22Rv1 (cell line): ENCODE results near the gene GNL3.

Experiments used
- ZFX ChIP-seq: fragments of 450-650 bp; IDR thresholded peaks from 2 replicates; pipeline ENCODE4 v1.6.1; 2017; ENCODE audit warnings: antibody characterized with exemption, borderline replicate concordance
- TF ChIP-seq, protein P1 (sequence below): fragments of 450-650 bp; IDR thresholded peaks from 2 replicates; pipeline ENCODE4 v1.5.1; 2017; ENCODE audit warnings: mild to moderate bottlenecking

DNA sequence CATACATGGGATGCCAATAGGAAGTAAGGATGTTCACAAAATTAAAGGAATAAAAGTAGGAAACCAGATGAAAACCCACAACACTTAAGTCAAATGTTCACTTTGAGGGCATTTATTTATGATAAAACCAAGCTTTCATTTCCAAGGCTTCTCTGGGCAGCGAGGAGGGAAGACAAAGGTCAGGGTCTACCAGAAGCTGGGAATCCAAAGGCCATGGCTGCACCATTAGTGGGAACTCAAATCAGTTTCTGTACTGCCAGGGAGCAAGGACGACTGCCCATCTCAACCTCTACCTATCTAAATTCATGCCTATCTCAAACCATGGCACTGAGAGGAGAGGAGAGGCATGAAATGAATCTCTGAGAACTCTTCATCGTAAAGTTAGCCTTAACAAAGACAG, 22.7 kb upstream of the GNL3 start:
- TF ChIP-seq, protein P1, sequence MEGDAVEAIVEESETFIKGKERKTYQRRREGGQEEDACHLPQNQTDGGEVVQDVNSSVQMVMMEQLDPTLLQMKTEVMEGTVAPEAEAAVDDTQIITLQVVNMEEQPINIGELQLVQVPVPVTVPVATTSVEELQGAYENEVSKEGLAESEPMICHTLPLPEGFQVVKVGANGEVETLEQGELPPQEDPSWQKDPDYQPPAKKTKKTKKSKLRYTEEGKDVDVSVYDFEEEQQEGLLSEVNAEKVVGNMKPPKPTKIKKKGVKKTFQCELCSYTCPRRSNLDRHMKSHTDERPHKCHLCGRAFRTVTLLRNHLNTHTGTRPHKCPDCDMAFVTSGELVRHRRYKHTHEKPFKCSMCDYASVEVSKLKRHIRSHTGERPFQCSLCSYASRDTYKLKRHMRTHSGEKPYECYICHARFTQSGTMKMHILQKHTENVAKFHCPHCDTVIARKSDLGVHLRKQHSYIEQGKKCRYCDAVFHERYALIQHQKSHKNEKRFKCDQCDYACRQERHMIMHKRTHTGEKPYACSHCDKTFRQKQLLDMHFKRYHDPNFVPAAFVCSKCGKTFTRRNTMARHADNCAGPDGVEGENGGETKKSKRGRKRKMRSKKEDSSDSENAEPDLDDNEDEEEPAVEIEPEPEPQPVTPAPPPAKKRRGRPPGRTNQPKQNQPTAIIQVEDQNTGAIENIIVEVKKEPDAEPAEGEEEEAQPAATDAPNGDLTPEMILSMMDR, result no peak
- no peak for TF ChIP-seq ZFX
